PC-3 (cell line): Measurements from ENCODE around the gene DST. TPM values are rescaled to one million over a fixed set of nuclear protein-coding genes. Genes with fewer than 3 reads are reported as not detected.

ENCODE experiments used
- ATAC-seq: fragments of 200-7000 bp; cut with Tn5 transposase; 2 replicates; pipeline ENCODE4 v1.9.1; 2020; ENCODE audit warnings: mild to moderate bottlenecking, moderate library complexity
- BruUV-seq: library from RNA; stranded (reverse); fragments of 400-500 nt; replicated peaks from 2 replicates; lab custom pipeline; 2021; lab: Mats Ljungman, UMichigan
- CTCF ChIA-PET: fragments of 300-600 bp; sonication (Branson Sonifier 250); formaldehyde crosslinking; loops from one replicate; lab custom pipeline; 2022; ENCODE audit warnings: antibody characterized with exemption; lab: Charles Lee
- POLR2A ChIA-PET: fragments of 300-600 bp; sonication (Branson Sonifier 250); formaldehyde crosslinking; loops from one replicate; lab custom pipeline; 2022; ENCODE audit warnings: antibody characterized with exemption; ENCODE audit not compliant: unreplicated experiment; lab: Charles Lee
- DNase-seq: peaks from one replicate; pipeline ENCODE4 v3.0.0-alpha.2; 2015
- H2AFZ ChIP-seq: fragments of 300-600 bp; sonication (generic); 2 replicates; pipeline ENCODE4 v1.6.0; 2016; ENCODE audit warnings: antibody characterized with exemption, low read length
- H3F3A ChIP-seq: fragments of 300-600 bp; sonication (generic); one replicate; pipeline ENCODE4 v1.6.0; 2017; ENCODE audit warnings: antibody characterized with exemption, low read length, control low read depth, mild to moderate bottlenecking; ENCODE audit not compliant: unreplicated experiment
- H3K27ac ChIP-seq: fragments of 300-600 bp; sonication (generic); 2 replicates; pipeline ENCODE4 v1.5.1; 2016; ENCODE audit warnings: mild to moderate bottlenecking, low read length
- H3K27me3 ChIP-seq: fragments of 300-600 bp; sonication (generic); 2 replicates; pipeline ENCODE4 v1.6.1; 2016; ENCODE audit warnings: low read length, mixed read lengths
- H3K36me3 ChIP-seq: fragments of 300-600 bp; sonication (generic); 2 replicates; pipeline ENCODE4 v1.6.1; 2016; ENCODE audit warnings: low read depth, mixed run types, low read length, mixed read lengths
- H3K4me1 ChIP-seq: fragments of 300-600 bp; sonication (generic); 2 replicates; pipeline ENCODE4 v1.5.1; 2016; ENCODE audit warnings: low read length; ENCODE audit not compliant: insufficient read depth
- H3K4me2 ChIP-seq: fragments of 300-600 bp; sonication (generic); 2 replicates; pipeline ENCODE4 v1.6.0; 2016; ENCODE audit warnings: low read length
- H3K4me3 ChIP-seq: fragments of 300-600 bp; sonication (generic); 2 replicates; pipeline ENCODE4 v1.5.1; 2016; ENCODE audit warnings: mild to moderate bottlenecking, low read length, mixed read lengths
- H3K79me2 ChIP-seq: fragments of 300-600 bp; sonication (generic); 2 replicates; pipeline ENCODE4 v1.6.1; 2017; ENCODE audit warnings: low read length, mixed read lengths
- H3K9ac ChIP-seq: fragments of 300-600 bp; sonication (generic); 2 replicates; pipeline ENCODE4 v1.6.0; 2016; ENCODE audit warnings: mild to moderate bottlenecking, low read length
- H3K9me2 ChIP-seq: fragments of 300-600 bp; sonication (generic); replicated peaks from 2 replicates; pipeline ENCODE4 v1.6.1; 2016; ENCODE audit warnings: mixed run types, low read length, mixed read lengths
- H3K9me3 ChIP-seq: fragments of 300-600 bp; sonication (generic); 2 replicates; pipeline ENCODE4 v1.6.1; 2016; ENCODE audit warnings: low read length, mixed read lengths
- H4K20me1 ChIP-seq: fragments of 300-600 bp; sonication (generic); 2 replicates; pipeline ENCODE4 v1.6.1; 2016; ENCODE audit warnings: low read length, mixed read lengths
- EZH2 ChIP-seq: fragments of 300-600 bp; sonication (generic); IDR thresholded peaks from one replicate; pipeline ENCODE4 v1.6.1; 2017; ENCODE audit warnings: antibody characterized with exemption, mild to moderate bottlenecking, low read length; ENCODE audit not compliant: unreplicated experiment
- EZH2phosphoT487 ChIP-seq: fragments of 300-600 bp; sonication (generic); IDR thresholded peaks from 2 replicates; pipeline ENCODE4 v1.6.1; 2018; ENCODE audit warnings: mild to moderate bottlenecking, antibody characterized with exemption, low read length, borderline replicate concordance
- intact Hi-C: fragments of 100-400 bp; cut with micrococcal nuclease; formaldehyde crosslinking; loops from 2 replicates; pipeline ENCODE4 v1.9.0; 2023
- total RNA-seq: library from RNA; depleted of rRNA; stranded (reverse); fragments of >200 nt; gene quantifications from 2 replicates; pipeline ENCODE4 v1.2.3, GENCODE V29; 2014
- TF ChIP-seq, protein P1 (sequence below): fragments of 300-600 bp; sonication (generic); conservative IDR thresholded peaks from 2 replicates; pipeline ENCODE4 v1.5.1; 2017; ENCODE audit warnings: antibody characterized with exemption, low read depth, mild to moderate bottlenecking, low read length

DST gene
- total RNA-seq, 1 experiment from 2014 or later: 81.5 TPM

DNA sequence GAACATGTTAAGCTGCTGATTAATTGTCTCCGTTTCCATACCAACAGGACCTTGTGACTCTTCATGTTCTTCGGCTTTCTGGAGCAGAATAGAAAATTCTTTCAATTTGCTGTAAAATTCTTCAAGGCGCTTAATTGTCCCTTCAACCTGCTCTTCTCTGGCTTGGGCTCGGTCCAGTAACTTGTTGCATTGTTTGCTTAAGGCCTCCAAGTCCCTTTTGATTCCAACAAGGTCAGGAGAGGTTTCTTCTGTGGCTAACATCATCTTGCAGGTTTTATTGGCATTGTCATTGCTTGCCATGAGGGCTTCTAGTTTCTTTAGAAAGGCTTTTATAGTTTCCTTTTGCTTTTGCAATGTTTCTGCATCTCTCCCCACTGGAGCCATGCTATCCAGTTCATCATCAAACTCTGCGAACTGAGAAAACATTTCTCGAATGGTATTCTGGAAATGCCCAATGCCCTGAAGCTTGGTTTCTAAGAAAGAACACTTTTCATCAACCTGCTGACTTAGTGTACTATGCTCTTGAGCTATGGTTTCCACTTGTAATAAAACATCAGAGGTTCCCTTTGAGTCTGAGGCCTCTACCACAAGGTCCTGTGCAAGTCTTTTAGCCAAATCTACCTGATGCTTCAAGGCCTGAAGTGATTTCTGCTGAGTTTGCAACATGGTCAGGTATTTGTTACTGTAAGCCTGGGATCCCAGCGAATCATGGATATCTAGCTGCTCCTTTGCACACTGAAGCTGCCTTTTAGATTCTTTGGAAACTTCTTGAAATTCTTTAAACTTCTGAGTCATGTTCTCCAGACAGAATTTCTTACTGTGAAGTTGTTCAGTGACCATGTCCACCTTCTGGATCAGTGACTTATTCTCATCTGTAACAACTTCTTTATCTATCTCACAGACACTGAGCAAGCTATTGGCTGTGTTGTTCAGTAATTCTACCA, 90.2 kb downstream of the DST start:
- Histone ChIP-seq H2AFZ (no peak overlapping the region), H3K9me3 (no peaks in the 10 kb centered on the region), H3K36me3 (peaks cover 9% of the 10 kb centered on the region; the same call in 1 of the 2 replicates), H3K79me2 (peaks cover 4% of the 10 kb centered on the region; the same call in 1 of the 2 replicates), H3K27ac (no peak overlapping the region), H3K4me3 (no peak overlapping the region), H3K9me2 (no peaks in the 10 kb centered on the region), H3F3A (no peaks in the 10 kb centered on the region), H3K27me3 (no peaks in the 10 kb centered on the region), H3K9ac (no peak overlapping the region), H4K20me1 (0 out of 2 replicates have a peak, but pooled peaks cover 3% of the 10 kb centered on the region), H3K4me2 (no peak overlapping the region), H3K4me1 (peaks cover 12% of the 10 kb centered on the region; the same call in 1 of the 2 replicates)
- ChIA-PET CTCF (interaction anchor here (0.6 kb wide), 1 partner anchor 10 kb away, joined by 5 read pairs; no protein-coding TSS in a partner anchor), POLR2A (no interaction called here)
- peak; percentile 58 for ATAC-seq
- TF ChIP-seq EZH2 (no peak), EZH2phosphoT487 (no peak)
- TF ChIP-seq, protein P1, sequence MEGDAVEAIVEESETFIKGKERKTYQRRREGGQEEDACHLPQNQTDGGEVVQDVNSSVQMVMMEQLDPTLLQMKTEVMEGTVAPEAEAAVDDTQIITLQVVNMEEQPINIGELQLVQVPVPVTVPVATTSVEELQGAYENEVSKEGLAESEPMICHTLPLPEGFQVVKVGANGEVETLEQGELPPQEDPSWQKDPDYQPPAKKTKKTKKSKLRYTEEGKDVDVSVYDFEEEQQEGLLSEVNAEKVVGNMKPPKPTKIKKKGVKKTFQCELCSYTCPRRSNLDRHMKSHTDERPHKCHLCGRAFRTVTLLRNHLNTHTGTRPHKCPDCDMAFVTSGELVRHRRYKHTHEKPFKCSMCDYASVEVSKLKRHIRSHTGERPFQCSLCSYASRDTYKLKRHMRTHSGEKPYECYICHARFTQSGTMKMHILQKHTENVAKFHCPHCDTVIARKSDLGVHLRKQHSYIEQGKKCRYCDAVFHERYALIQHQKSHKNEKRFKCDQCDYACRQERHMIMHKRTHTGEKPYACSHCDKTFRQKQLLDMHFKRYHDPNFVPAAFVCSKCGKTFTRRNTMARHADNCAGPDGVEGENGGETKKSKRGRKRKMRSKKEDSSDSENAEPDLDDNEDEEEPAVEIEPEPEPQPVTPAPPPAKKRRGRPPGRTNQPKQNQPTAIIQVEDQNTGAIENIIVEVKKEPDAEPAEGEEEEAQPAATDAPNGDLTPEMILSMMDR: no peak
- no TSS peak for BruUV-seq
- intact Hi-C loops: no loop called here
- peak; percentile 31 for DNase-seq

DNA sequence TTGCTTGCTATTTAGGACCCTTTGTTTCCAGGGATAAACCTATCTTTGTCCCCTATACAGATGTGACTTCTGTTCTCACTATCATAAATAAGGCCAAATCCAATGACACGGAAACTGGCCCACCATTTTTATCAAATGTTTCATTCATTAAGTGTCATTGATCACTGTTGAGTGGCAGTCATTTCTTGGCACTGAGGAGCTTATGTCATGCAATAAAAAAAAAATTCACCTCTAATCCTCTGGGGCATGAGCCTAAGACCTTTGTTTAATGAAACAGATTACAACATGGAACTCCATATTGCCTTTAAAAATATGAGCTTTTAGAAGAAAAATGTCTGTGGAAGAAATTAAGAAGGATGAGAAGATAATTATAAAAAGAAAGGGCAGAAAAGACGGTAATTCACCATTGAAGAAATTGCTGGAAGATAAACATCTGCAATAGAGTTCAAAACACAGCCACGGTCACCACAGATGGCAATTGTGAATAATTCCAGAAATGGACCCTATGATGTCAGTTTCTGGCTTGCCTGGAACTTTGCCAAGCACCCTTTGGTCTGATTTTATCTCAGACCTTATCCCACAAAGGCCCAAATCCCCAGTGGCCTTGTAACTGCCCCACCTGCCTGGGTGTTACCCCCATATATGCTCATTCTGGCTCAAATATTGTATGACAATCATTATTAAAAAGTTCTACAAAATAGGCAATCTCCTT, 91.1 kb downstream of the DST start:
- Histone ChIP-seq H3K9me3 (no peaks in the 10 kb centered on the region), H3K4me2 (no peak overlapping the region), H4K20me1 (0 out of 2 replicates have a peak, but pooled peaks cover 3% of the 10 kb centered on the region), H2AFZ (no peak overlapping the region), H3K27ac (no peak overlapping the region), H3K27me3 (no peaks in the 10 kb centered on the region), H3K79me2 (peaks cover 13% of the 10 kb centered on the region; the same call in 1 of the 2 replicates), H3K36me3 (peaks cover 9% of the 10 kb centered on the region; the same call in 1 of the 2 replicates), H3K4me1 (peaks cover 12% of the 10 kb centered on the region; the same call in 1 of the 2 replicates), H3F3A (no peaks in the 10 kb centered on the region), H3K9me2 (no peaks in the 10 kb centered on the region), H3K4me3 (no peak overlapping the region), H3K9ac (no peak overlapping the region)
- TF ChIP-seq, protein P1: no peak
- TF ChIP-seq EZH2: no peak
- no peak for TF ChIP-seq EZH2phosphoT487
- intact Hi-C loops: no loop called here
- POLR2A ChIA-PET: no interaction called here
- DNase-seq: no peak
- CTCF ChIA-PET: no interaction called here
- no peak for ATAC-seq
- BruUV-seq: no TSS peak
